IPS DF 6.9 (cell line): Measurements from ENCODE around the gene DES.

Source experiments
- DNase-seq: peaks from one replicate; pipeline ENCODE4 v3.0.0-alpha.2; 2013; ENCODE audit warnings: low read depth, low spot score
- H3K27ac ChIP-seq: one replicate; pipeline ENCODE4 v1.5.1; 2013; ENCODE audit warnings: low read length, control low read depth
- H3K27me3 ChIP-seq: 2 replicates; pipeline ENCODE4 v1.6.1; 2013; ENCODE audit warnings: mild to moderate bottlenecking, low read length; ENCODE audit not compliant: control insufficient read depth, insufficient read depth
- H3K36me3 ChIP-seq: 2 replicates; pipeline ENCODE4 v1.6.1; 2013; ENCODE audit warnings: low read length; ENCODE audit not compliant: control insufficient read depth, insufficient read depth
- H3K4me1 ChIP-seq: 2 replicates; pipeline ENCODE4 v1.6.1; 2013; ENCODE audit warnings: low read length; ENCODE audit not compliant: control insufficient read depth, insufficient read depth
- H3K4me3 ChIP-seq: 2 replicates; pipeline ENCODE4 v1.5.1; 2013; ENCODE audit warnings: mild to moderate bottlenecking, low read length
- H3K9me3 ChIP-seq: 2 replicates; pipeline ENCODE4 v1.6.1; 2013; ENCODE audit warnings: low read length, inconsistent platforms; ENCODE audit not compliant: control insufficient read depth, insufficient read depth
- WGBS: extraction: QIAGEN DNeasy Blood & Tissue Kit; methylation state at CpG from one replicate; pipeline ENCODE4 v1.1.7; 2013; ENCODE audit warnings: mixed read lengths, missing lambda C conversion rate; ENCODE audit not compliant: insufficient read length, insufficient coverage; 5-methylcytosine and 5-hydroxymethylcytosine counted together

DES gene

DNA sequence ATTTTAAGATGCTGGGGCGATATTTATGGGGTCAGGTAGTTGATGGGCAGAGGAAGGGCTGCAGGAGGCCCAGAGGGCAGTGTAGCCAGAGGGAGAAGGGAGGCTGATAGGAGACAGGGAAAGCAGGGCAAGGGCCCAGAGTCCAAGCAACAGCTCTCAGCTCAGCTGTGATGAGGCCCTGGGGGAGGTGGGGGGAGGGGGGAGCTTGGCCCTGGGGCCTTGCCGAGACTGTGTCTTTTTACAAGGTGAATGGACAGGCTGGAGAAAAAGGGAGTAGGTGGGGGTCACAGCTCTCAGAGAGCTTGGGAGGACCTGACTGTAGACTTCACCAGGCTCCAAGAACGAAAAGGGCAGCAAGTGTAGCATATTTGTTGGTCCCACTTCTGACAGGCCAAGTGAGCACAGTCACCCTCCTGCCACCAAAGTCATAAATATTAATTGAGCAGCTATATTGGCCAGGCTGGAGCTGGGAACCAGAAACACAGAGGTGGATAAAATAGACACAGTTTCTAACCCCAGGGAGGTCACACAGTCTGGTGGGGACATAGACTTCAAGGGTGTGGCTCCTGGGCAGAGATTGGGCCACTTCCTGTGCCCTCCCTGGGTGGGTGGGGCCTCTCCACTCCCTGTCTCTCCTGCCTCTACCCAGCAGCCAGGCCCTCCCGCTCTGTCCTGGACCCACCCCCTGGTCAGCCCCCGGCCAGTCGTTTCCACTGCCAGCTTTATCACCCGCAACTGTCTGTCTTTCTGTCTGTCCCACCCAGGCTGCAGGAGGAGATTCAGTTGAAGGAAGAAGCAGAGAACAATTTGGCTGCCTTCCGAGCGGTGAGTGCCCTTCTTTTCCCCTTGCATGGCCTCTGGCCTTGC lies 1.4 kb downstream of the DES start:
- H3K27me3 ChIP-seq = peaks cover 8% of the 10 kb centered on the region; the same call in 1 of the 2 replicates
- H3K4me1 ChIP-seq = peaks cover 9% of the 10 kb centered on the region
- no peak for DNase-seq
- no peak overlapping the region for H3K4me3 ChIP-seq
- no peak overlapping the region for H3K27ac ChIP-seq
- no peaks in the 10 kb centered on the region for H3K9me3 ChIP-seq
- no peaks in the 10 kb centered on the region for H3K36me3 ChIP-seq
- WGBS = no CpG with 5 or more reads among the region's 9 CpGs

DNA sequence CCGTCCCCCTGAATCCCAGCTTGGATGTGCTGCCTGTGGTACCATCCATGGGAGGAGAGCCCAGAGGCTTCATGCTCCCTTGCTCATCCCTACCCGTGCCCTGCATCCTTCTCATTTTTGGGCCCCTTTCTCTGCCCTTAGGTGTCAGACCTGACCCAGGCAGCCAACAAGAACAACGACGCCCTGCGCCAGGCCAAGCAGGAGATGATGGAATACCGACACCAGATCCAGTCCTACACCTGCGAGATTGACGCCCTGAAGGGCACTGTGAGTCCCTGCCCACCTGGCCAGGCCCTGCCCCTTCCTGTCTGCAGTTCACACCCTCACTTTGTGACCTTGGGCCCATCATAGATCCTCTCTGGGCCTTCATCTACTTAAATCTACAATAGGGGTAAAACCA lies 2.5 kb downstream of the DES start:
- Histone ChIP-seq H3K27me3 (peaks cover 8% of the 10 kb centered on the region; the same call in 1 of the 2 replicates), H3K4me3 (no peak overlapping the region), H3K9me3 (no peaks in the 10 kb centered on the region), H3K36me3 (no peaks in the 10 kb centered on the region), H3K27ac (no peak overlapping the region), H3K4me1 (peaks cover 9% of the 10 kb centered on the region)
- WGBS = no CpG with 5 or more reads among the region's 8 CpGs
- DNase-seq = no peak

DNA sequence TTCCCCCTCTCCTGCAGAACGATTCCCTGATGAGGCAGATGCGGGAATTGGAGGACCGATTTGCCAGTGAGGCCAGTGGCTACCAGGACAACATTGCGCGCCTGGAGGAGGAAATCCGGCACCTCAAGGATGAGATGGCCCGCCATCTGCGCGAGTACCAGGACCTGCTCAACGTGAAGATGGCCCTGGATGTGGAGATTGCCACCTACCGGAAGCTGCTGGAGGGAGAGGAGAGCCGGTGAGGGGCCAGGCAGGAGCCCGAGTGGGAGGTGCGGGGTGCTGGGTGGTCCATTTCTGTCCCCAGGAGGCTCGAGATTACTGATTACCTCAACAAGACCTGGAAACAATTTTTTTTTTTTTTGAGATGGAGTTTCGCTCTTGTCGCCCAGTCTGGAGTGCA lies 3.1 kb downstream of the DES start:
- no peak for DNase-seq
- no peaks in the 10 kb centered on the region for H3K9me3 ChIP-seq
- WGBS = no CpG with 5 or more reads among the region's 17 CpGs
- peaks cover 8% of the 10 kb centered on the region; the same call in 1 of the 2 replicates for H3K27me3 ChIP-seq
- H3K4me1 ChIP-seq = peaks cover 9% of the 10 kb centered on the region
- H3K4me3 ChIP-seq = no peak overlapping the region
- no peaks in the 10 kb centered on the region for H3K36me3 ChIP-seq
- no peak overlapping the region for H3K27ac ChIP-seq

DNA sequence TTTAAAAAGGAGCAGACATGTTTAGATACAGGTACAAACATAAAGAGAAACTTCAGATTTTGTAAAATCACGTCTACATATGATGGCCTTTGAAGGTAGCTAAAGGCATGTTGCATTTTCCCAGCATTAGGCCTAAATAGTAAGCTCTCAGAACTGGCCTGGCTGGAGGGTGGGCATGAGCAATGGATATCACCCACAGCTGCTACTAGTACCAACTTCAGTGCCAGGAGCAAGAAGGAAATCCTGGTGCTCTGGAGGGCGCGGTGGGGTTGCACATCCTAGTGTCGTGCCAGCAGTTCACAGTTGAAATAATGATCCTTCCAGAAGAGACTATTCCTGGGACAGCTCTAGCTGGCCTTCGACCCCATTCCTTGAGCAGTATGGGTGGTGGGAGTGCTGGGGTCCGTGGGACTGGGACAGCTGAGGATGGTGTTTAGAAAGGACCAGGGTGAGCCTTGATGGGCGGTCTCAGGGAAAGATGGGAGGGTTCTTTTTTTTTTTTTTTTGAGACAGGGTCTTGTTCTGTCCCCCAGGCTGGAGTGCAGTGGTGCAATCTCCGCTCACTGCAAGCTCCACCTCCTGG lies 4.9 kb downstream of the DES start:
- DNase-seq = no peak
- no CpG with 5 or more reads among the region's 8 CpGs for WGBS
- no peaks in the 10 kb centered on the region for H3K36me3 ChIP-seq

DNA sequence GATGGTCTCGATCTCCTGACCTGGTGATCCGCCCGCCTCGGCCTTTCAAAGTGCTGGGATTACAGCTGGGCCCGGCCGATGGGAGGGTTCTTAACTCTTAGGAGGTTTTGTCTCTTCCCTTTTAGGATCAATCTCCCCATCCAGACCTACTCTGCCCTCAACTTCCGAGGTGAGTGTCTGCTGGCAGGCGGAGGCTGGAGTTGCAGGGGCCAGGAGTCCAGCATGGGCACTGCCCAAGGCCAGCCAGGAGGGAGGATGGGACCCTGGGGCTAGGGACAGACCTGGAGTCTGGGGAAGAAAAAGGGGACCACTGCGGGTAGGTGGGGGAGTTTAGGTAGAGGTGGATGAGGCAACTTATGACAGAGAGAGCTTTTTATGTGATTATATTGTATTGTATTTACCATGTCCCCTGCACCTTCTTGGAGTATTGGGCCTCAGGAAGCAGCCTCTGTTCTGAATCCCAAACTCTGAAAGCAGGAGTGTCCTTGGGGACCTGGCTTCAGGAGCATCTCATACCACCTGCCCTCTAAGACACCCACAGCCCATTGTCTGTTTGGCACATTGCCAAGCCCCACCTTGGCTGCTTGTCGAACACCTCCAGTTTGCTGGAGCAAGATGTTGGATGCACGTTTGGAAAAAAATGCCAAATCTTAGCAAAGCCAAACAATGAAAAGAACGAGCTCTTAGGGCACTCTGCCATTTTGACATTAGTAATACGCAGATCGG lies 5.6 kb downstream of the DES start:
- no peak overlapping the region for H3K4me3 ChIP-seq
- H3K4me1 ChIP-seq = peaks cover 2% of the 10 kb centered on the region; the same call in 1 of the 2 replicates
- H3K36me3 ChIP-seq = no peaks in the 10 kb centered on the region
- H3K27ac ChIP-seq = no peak overlapping the region
- no CpG with 5 or more reads among the region's 14 CpGs for WGBS
- peaks cover 8% of the 10 kb centered on the region; the same call in 1 of the 2 replicates for H3K27me3 ChIP-seq
- no peaks in the 10 kb centered on the region for H3K9me3 ChIP-seq
- DNase-seq = no peak

More for the DNA sequence above, 4.9 kb downstream of the DES start:
- no peaks in the 10 kb centered on the region for H3K9me3 ChIP-seq
- no peak overlapping the region for H3K27ac ChIP-seq
- H3K27me3 ChIP-seq = peaks cover 8% of the 10 kb centered on the region; the same call in 1 of the 2 replicates
- peaks cover 6% of the 10 kb centered on the region; the same call in 1 of the 2 replicates for H3K4me1 ChIP-seq
- no peak overlapping the region for H3K4me3 ChIP-seq

DNA sequence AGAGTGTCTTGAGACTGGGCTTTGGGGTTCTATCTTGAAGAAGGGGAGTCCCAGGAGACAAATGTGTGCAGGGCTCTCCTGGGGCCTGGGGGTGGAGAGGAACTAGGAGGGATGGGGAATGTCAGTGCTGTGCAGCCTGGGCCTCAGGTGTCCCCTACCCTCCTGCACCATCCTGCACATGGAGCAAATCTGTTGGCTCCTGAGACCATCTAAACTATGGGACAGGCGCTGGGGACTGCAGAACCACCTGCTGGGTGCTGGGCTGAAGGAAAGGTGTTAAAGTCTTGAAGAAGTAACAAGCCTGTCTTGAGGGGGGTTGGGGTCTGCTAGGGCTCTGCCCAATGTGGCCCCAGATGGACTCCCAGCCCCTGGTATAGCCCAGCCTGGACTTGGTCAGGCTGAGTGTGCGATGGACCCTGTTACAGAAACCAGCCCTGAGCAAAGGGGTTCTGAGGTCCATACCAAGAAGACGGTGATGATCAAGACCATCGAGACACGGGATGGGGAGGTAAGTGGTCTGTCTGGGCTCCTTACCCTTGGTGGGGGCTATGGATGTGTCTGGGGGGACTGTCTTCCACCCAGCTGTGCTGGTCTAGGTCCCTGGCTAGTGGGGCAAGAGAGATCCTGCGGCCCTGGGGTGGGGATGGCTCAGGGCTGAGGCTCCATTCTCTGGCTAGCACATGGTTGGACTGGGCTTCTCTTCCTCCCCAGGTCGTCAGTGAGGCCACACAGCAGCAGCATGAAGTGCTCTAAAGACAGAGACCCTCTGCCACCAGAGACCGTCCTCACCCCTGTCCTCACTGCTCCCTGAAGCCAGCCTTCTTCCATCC lies 7.3 kb downstream of the DES start:
- no peak overlapping the region for H3K4me3 ChIP-seq
- DNase-seq = no peak
- no peaks in the 10 kb centered on the region for H3K9me3 ChIP-seq
- WGBS = no CpG with 5 or more reads among the region's 8 CpGs
- no peak overlapping the region for H3K27ac ChIP-seq
- H3K36me3 ChIP-seq = no peaks in the 10 kb centered on the region
- no peaks in the 10 kb centered on the region for H3K4me1 ChIP-seq
- H3K27me3 ChIP-seq = no peaks in the 10 kb centered on the region

DNA sequence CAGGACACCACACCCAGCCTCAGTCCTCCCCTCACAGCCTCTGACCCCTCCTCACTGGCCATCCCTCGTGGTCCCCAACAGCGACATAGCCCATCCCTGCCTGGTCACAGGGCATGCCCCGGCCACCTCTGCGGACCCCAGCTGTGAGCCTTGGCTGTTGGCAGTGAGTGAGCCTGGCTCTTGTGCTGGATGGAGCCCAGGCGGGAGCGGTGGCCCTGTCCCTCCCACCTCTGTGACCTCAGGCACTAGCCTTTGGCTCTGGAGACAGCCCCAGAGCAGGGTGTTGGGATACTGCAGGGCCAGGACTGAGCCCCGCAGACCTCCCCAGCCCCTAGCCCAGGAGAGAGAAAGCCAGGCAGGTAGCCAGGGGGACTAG lies 7.9 kb downstream of the DES start:
- no peaks in the 10 kb centered on the region for H3K36me3 ChIP-seq
- WGBS = no CpG with 5 or more reads among the region's 7 CpGs
- DNase-seq = no peak

DNA sequence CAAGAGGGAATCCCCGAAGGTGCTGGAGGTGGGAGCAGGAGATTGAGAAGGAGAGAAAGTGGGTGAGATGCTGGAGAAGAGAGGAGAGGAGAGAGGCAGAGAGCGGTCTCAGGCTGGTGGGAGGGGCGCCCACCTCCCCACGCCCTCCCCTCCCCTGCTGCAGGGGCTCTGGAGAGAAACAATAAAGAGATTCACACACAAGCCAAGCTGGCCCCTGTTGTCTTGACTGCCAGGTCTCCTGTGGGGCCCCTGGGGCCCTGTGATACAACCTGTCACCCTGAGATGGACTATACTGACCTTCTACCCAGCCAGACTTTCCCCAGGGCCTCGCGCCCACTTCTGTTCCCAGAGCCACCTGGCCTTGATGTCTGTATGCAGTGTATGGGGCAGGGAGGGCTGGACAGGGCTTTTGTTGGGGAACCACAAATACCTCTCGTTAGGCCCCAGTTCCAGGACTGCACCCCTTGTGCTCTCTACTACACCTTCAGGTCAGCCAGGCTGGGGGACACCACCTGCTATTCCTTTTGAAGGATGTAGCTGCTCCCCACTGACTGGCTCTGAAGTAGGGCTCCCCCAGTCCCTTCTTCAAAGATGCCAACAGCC lies 8.5 kb downstream of the DES start:
- H3K27me3 ChIP-seq = no peaks in the 10 kb centered on the region
- WGBS = no CpG with 5 or more reads among the region's 7 CpGs
- H3K4me3 ChIP-seq = no peak overlapping the region
- DNase-seq = no peak
- H3K36me3 ChIP-seq = no peaks in the 10 kb centered on the region
- no peak overlapping the region for H3K27ac ChIP-seq
- no peaks in the 10 kb centered on the region for H3K9me3 ChIP-seq
- 0 out of 2 replicates have a peak, but pooled peaks cover 1% of the 10 kb centered on the region for H3K4me1 ChIP-seq

More for the DNA sequence above, 7.9 kb downstream of the DES start:
- no peaks in the 10 kb centered on the region for H3K27me3 ChIP-seq
- H3K27ac ChIP-seq = no peak overlapping the region
- 0 out of 2 replicates have a peak, but pooled peaks cover 1% of the 10 kb centered on the region for H3K4me1 ChIP-seq
- no peaks in the 10 kb centered on the region for H3K9me3 ChIP-seq
- no peak overlapping the region for H3K4me3 ChIP-seq

DNA sequence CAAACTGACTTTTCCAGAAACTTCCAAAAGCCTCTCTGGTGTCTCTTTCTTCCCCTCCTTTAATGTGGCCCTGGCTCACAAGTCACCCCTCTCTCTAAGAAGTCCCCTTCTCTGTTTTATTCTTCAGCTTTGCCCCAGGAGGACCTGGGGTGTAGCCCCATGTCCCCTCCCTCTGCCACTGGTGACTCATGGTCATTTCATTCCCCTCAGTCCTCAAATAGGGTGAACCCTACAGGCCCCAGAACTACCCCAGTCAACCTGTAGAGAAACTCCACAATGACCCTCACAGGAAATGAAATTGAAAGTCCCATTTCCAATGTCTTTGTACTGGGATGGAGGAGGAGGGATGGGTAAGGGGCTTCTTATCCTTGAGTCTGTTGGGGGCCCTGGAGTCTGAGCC lies 10.3 kb downstream of the DES start:
- H3K27me3 ChIP-seq = no peaks in the 10 kb centered on the region
- no peak for DNase-seq
- H3K36me3 ChIP-seq = no peaks in the 10 kb centered on the region
- 0 out of 2 replicates have a peak, but pooled peaks cover 1% of the 10 kb centered on the region for H3K4me1 ChIP-seq
- no peaks in the 10 kb centered on the region for H3K9me3 ChIP-seq
- no peak overlapping the region for H3K4me3 ChIP-seq
- H3K27ac ChIP-seq = no peak overlapping the region
